Ovary (tissue), 9 donors: Measurements from ENCODE around the gene FRMD4A. TPM values are rescaled to one million over a fixed set of nuclear protein-coding genes. Genes with fewer than 3 reads are reported as not detected.
"Not testable (repeated sequence)": the region's sequence is repeated elsewhere in the genome, so short reads cannot be mapped to it uniquely, and the experiment has no call there.

Experiments
- DNase-seq, 5 donors: peaks; one replicate each; pipeline ENCODE4 v3.0.0-alpha.2; 2019 to 2020
- H3K27ac ChIP-seq, 2 donors: fragments of 200-600 bp; one replicate each; pipeline versions ENCODE4 v1.5.1 to v1.8.0; 2019 to 2022
- H3K27me3 ChIP-seq: fragments of 200-600 bp; one replicate; pipeline ENCODE4 v1.8.0; 2022
- H3K36me3 ChIP-seq: fragments of 200-600 bp; sonication (generic); one replicate; pipeline ENCODE4 v1.5.1; 2019
- H3K4me1 ChIP-seq: one replicate; pipeline ENCODE4 v1.8.1; 2013; ENCODE audit warnings: mild to moderate bottlenecking, moderate library complexity; ENCODE audit not compliant: insufficient read depth
- H3K4me3 ChIP-seq: fragments of 200-600 bp; sonication (generic); one replicate; pipeline ENCODE4 v1.5.1; 2017
- H3K9me3 ChIP-seq, 2 donors: fragments of 200-600 bp in 1 of 2; sonication (generic) in 1 of 2; one replicate each; pipeline versions ENCODE4 v1.5.1 to v1.8.1; 2013 to 2019; ENCODE audit warnings: mild to moderate bottlenecking in 1 of 2, moderate library complexity in 1 of 2
- EP300 ChIP-seq: sonication (generic); formaldehyde crosslinking; IDR thresholded peaks from one replicate; pipeline ENCODE4 v1.6.1; 2017; ENCODE audit warnings: antibody characterized with exemption
- POLR2A ChIP-seq: fragments of 450-650 bp; IDR thresholded peaks from one replicate; pipeline ENCODE4 v1.6.1; 2017; ENCODE audit warnings: antibody characterized with exemption, mild to moderate bottlenecking, moderate library complexity
- WGBS, 3 donors: extraction: QIAGEN DNeasy Blood & Tissue Kit in 1 of 3; methylation state at CpG; one replicate each; pipeline versions ENCODE4 v1.1.5 to v1.1.7; 2013 to 2017; 5-methylcytosine and 5-hydroxymethylcytosine counted together
- intact Hi-C, 4 donors: fragments of 100-400 bp; cut with DNase I; formaldehyde crosslinking; loops; one replicate each; pipeline versions ENCODE4 v1.11.0 to v1.15.1; 2022 to 2023
- polyA plus RNA-seq, 2 donors: library from polyadenylated mRNA; stranded (reverse); fragments of 200-250 nt in 1 of 2; fragments of 350-450 nt in 1 of 2; fragmentation: Illumina TruSeq in 1 of 2; extraction: RNeasy Lipid Tissue Mini Kit (QIAGEN cat#74804) in 1 of 2; gene quantifications; one replicate each; pipeline ENCODE4 v1.2.3, GENCODE V29; 2013 to 2014
- total RNA-seq, 7 donors: library from RNA; depleted of rRNA in 2 of 7; stranded (reverse); fragments of >200 nt in 2 of 7; fragmentation: NEBNext Ultra II Directional in 3 of 7; extraction: Animal tissue kit (Norgen Biotek cat#: 25700) in 3 of 7; gene quantifications; one replicate each; pipeline versions ENCODE4 v1.1.0 to v1.2.4, GENCODE V29; 2016 to 2023
- TF ChIP-seq, protein P1 (sequence below), 3 donors: fragments of 450-650 bp in 2 of 3; fragments of 200-600 bp in 1 of 3; IDR thresholded peaks; one replicate each; pipeline versions ENCODE4 v1.5.1 to v1.8.0; 2016 to 2022; ENCODE audit warnings: antibody characterized with exemption in 3 of 3, mild to moderate bottlenecking in 1 of 3
- donor health status: DM: no; HTN: no; CAD: no; lungs with moderate emphysema.
- donor health status: DM: no; HTN: no; CAD: no.
- donor health status: Bipolar disorder and iron deficiency.
- donor health status: DM: yes; HTN: yes; CAD: no.
- donor health status: DM: no; HTN: no; CAD: no.
- donor health status: DM: yes; HTN: yes; CAD: no.

The FRMD4A gene
- total and polyA plus RNA-seq, 9 donors: 5.5 to 24.7 (median 11.3) TPM

DNA sequence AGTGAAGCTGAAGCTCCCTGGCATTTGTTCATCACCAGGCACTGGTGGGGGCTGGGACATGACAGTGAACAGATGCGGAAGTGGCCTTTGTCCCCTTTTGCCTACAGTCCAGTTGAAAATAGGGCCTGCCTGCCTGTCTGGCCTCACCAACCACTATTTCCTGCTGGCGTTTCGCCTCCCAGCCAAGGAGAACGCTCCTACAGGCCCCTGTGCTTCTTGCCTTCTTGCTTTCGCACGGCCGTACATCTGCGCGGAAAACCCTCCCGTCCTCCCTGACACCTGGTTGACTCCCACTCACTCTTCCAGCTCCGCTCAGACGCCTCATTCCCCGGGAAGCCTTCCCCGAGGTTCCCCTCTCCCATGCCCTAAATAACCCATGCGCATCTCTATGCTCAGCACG is 426.7 kb downstream of the FRMD4A start:
- Histone ChIP-seq H3K4me1 (no peaks in the 10 kb centered on the region), H3K4me3 (no peak overlapping the region), H3K36me3 (no peaks in the 10 kb centered on the region), H3K27me3 (no peaks in the 10 kb centered on the region), H3K27ac (no peak overlapping the region), H3K9me3 (no peaks in the 10 kb centered on the region)
- 59 to 70% (median 68%) methylated on average over 16 of the region's 16 CpGs for WGBS, 3 donors
- DNase-seq: no peak
- TF ChIP-seq, protein P1, sequence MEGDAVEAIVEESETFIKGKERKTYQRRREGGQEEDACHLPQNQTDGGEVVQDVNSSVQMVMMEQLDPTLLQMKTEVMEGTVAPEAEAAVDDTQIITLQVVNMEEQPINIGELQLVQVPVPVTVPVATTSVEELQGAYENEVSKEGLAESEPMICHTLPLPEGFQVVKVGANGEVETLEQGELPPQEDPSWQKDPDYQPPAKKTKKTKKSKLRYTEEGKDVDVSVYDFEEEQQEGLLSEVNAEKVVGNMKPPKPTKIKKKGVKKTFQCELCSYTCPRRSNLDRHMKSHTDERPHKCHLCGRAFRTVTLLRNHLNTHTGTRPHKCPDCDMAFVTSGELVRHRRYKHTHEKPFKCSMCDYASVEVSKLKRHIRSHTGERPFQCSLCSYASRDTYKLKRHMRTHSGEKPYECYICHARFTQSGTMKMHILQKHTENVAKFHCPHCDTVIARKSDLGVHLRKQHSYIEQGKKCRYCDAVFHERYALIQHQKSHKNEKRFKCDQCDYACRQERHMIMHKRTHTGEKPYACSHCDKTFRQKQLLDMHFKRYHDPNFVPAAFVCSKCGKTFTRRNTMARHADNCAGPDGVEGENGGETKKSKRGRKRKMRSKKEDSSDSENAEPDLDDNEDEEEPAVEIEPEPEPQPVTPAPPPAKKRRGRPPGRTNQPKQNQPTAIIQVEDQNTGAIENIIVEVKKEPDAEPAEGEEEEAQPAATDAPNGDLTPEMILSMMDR (IDR thresholded peaks at IDR 0.05): no peak
- TF ChIP-seq POLR2A: no peak
- no peak for TF ChIP-seq EP300
- intact Hi-C loops: no loop called here

- no peaks in the 10 kb centered on the region for H3K9me3 ChIP-seq
- WGBS, 3 donors: 86 to 87% (median 86%) methylated on average over 6 of the region's 6 CpGs
- H3K4me3 ChIP-seq: no peak overlapping the region
- intact Hi-C loops: no loop called here
- H3K4me1 ChIP-seq: no peaks in the 10 kb centered on the region
- H3K27me3 ChIP-seq: no peaks in the 10 kb centered on the region
- no peak for DNase-seq
- TF ChIP-seq POLR2A (no peak), EP300 (no peak)
- TF ChIP-seq, protein P1 (IDR thresholded peaks at IDR 0.05): no peak
- no peaks in the 10 kb centered on the region for H3K36me3 ChIP-seq
- H3K27ac ChIP-seq: no peak overlapping the region
These were observed 427.7 kb downstream of the FRMD4A start for GRCh38 chr10:13902868-13903587.

- Histone ChIP-seq H3K4me3 (no peak overlapping the region), H3K27ac (no peak overlapping the region), H3K9me3 (no peaks in the 10 kb centered on the region), H3K4me1 (no peaks in the 10 kb centered on the region), H3K36me3 (no peaks in the 10 kb centered on the region), H3K27me3 (no peaks in the 10 kb centered on the region)
- 87 to 96% (median 96%) methylated on average over 3 of the region's 3 CpGs for WGBS, 3 donors
- no peak for DNase-seq
- intact Hi-C loops: no loop called here
- TF ChIP-seq POLR2A: no peak
- TF ChIP-seq, protein P1 (IDR thresholded peaks at IDR 0.05): no peak
- no peak for TF ChIP-seq EP300
These were observed 430.8 kb downstream of the FRMD4A start for GRCh38 chr10:13899941-13900340.

DNA sequence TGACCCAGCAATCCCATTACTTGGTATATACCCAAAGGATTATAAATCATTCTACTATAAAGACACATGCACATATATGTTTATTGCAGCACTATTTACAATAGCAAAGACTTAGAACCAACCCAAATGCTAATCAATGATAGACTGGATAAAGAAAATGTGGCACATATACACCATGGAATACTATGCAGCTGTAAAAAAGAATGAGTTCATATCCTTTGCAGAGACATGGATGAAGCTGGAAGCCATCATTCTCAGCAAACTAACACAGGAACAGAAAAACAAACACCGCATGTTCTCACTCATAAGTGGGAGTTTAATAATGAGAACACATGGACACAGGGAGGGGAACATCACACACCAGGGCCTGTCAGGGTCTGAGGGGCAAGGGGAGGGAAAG is 434.6 kb downstream of the FRMD4A start:
- intact Hi-C loops, H3K4me1 ChIP-seq, H3K4me3 ChIP-seq, H3K27me3 ChIP-seq, DNase-seq, H3K9me3 ChIP-seq, H3K27ac ChIP-seq, H3K36me3 ChIP-seq: not testable (repeated sequence)
- WGBS, 3 donors: 90 to 91% (median 91%) methylated on average over 1 of the region's 1 CpG

- no peak overlapping the region for H3K27ac ChIP-seq
- H3K36me3 ChIP-seq: no peaks in the 10 kb centered on the region
- TF ChIP-seq EP300: no peak
- TF ChIP-seq POLR2A: no peak
- TF ChIP-seq, protein P1 (IDR thresholded peaks at IDR 0.05): no peak
- H3K27me3 ChIP-seq: no peaks in the 10 kb centered on the region
- no peaks in the 10 kb centered on the region for H3K4me1 ChIP-seq
- intact Hi-C loops: no loop called here
- no peak for DNase-seq
- no peaks in the 10 kb centered on the region for H3K9me3 ChIP-seq
- H3K4me3 ChIP-seq: no peak overlapping the region
- 79 to 83% (median 80%) methylated on average over 9 of the region's 9 CpGs for WGBS, 3 donors
These were observed 436.2 kb downstream of the FRMD4A start for GRCh38 chr10:13894412-13895093.
